Activated T-helper 1 cell treated with anti-CD3 and anti-CD28 coated beads, Interleukin-12 subunit alpha, Interleukin-12 subunit beta, Interleukin-2, Interleukin-4 antibody, amounts not matched to agents 30 ng/mL and 10 ng/mL and 1 ng/mL, durations not matched to agents 14 hours and 24 hours and 36 hours (primary cell): ENCODE data around the gene PLPPR1. TPM values are rescaled to one million over a fixed set of nuclear protein-coding genes. Genes with fewer than 3 reads are reported as not detected.

Source experiments
- DNase-seq: peaks from one replicate; pipeline ENCODE4 v3.0.0; 2021; ENCODE audit warnings: low spot score
- H3K27ac Mint-ChIP-seq: one replicate; pipeline ENCODE4 v1.8.0; 2021; ENCODE audit warnings: mild to moderate bottlenecking, mixed read lengths
- H3K27me3 Mint-ChIP-seq: one replicate; pipeline ENCODE4 v1.8.0; 2022; ENCODE audit warnings: mild to moderate bottlenecking, moderate library complexity, mixed read lengths; ENCODE audit not compliant: insufficient read depth
- H3K36me3 Mint-ChIP-seq: one replicate; pipeline ENCODE4 v1.8.0; 2021; ENCODE audit warnings: low read depth, mixed read lengths
- H3K4me1 Mint-ChIP-seq: one replicate; pipeline ENCODE4 v1.8.0; 2021; ENCODE audit warnings: low read depth, mixed read lengths
- H3K4me3 Mint-ChIP-seq: one replicate; pipeline ENCODE4 v1.8.0; 2021; ENCODE audit warnings: mild to moderate bottlenecking, moderate library complexity, mixed read lengths
- H3K9me3 Mint-ChIP-seq: one replicate; pipeline ENCODE4 v1.8.0; 2021; ENCODE audit warnings: mixed read lengths
- intact Hi-C: fragments of 100-400 bp; cut with micrococcal nuclease; formaldehyde crosslinking; loops from one replicate; pipeline ENCODE4 v1.15.1; 2024
- total RNA-seq: library from RNA; stranded (reverse); gene quantifications from 2 replicates; pipeline ENCODE4 v1.2.3, GENCODE V29; 2022

PLPPR1 gene
- total RNA-seq, 1 donor from 2014 or later, result not detected

- H3K4me3 Mint-ChIP-seq, result no peak overlapping the region
- DNase-seq, result no peak
- H3K4me1 Mint-ChIP-seq, result no peaks in the 10 kb centered on the region
- intact Hi-C loops, result no loop called here
- no peak overlapping the region for H3K27ac Mint-ChIP-seq
- H3K27me3 Mint-ChIP-seq, result peaks cover 2% of the 10 kb centered on the region
- H3K9me3 Mint-ChIP-seq, result no peaks in the 10 kb centered on the region
- no peaks in the 10 kb centered on the region for H3K36me3 Mint-ChIP-seq
Observed at GRCh38 chr9:101201630-101202029, 173.1 kb downstream of the PLPPR1 start.

GRCh38 chr9:101209670-101210069 lies 181.1 kb downstream of the PLPPR1 start:
- no peak overlapping the region for H3K4me3 Mint-ChIP-seq
- peaks cover 2% of the 10 kb centered on the region for H3K27me3 Mint-ChIP-seq
- H3K36me3 Mint-ChIP-seq, result no peaks in the 10 kb centered on the region
- no peak overlapping the region for H3K27ac Mint-ChIP-seq
- intact Hi-C loops, result no loop called here
- no peaks in the 10 kb centered on the region for H3K9me3 Mint-ChIP-seq
- H3K4me1 Mint-ChIP-seq, result no peaks in the 10 kb centered on the region
- DNase-seq, result no peak

- H3K4me1 Mint-ChIP-seq, result no peaks in the 10 kb centered on the region
- H3K36me3 Mint-ChIP-seq, result no peaks in the 10 kb centered on the region
- no peaks in the 10 kb centered on the region for H3K9me3 Mint-ChIP-seq
- intact Hi-C loops, result no loop called here
- DNase-seq, result no peak
- H3K27ac Mint-ChIP-seq, result no peak overlapping the region
- peaks cover 2% of the 10 kb centered on the region for H3K27me3 Mint-ChIP-seq
- no peak overlapping the region for H3K4me3 Mint-ChIP-seq
Observed at GRCh38 chr9:101212661-101213060, 184.1 kb downstream of the PLPPR1 start.

GRCh38 chr9:101219030-101219429 lies 190.5 kb downstream of the PLPPR1 start:
- Mint-ChIP-seq H3K27me3 (peaks cover 2% of the 10 kb centered on the region), H3K27ac (no peak overlapping the region), H3K9me3 (no peaks in the 10 kb centered on the region), H3K4me3 (no peak overlapping the region), H3K4me1 (no peaks in the 10 kb centered on the region), H3K36me3 (no peaks in the 10 kb centered on the region)
- no peak for DNase-seq
- intact Hi-C loops, result no loop called here

- no peaks in the 10 kb centered on the region for H3K36me3 Mint-ChIP-seq
- H3K27me3 Mint-ChIP-seq, result peaks cover 2% of the 10 kb centered on the region
- DNase-seq, result no peak
- H3K4me1 Mint-ChIP-seq, result no peaks in the 10 kb centered on the region
- no peak overlapping the region for H3K4me3 Mint-ChIP-seq
- H3K27ac Mint-ChIP-seq, result no peak overlapping the region
- no peaks in the 10 kb centered on the region for H3K9me3 Mint-ChIP-seq
- intact Hi-C loops, result no loop called here
Observed at GRCh38 chr9:101220341-101220740, 191.8 kb downstream of the PLPPR1 start.

GRCh38 chr9:101225271-101225670 lies 196.7 kb downstream of the PLPPR1 start:
- Mint-ChIP-seq H3K9me3 (no peaks in the 10 kb centered on the region), H3K27ac (no peak overlapping the region), H3K36me3 (no peaks in the 10 kb centered on the region), H3K27me3 (no peaks in the 10 kb centered on the region), H3K4me3 (no peak overlapping the region), H3K4me1 (no peaks in the 10 kb centered on the region)
- no peak for DNase-seq
- intact Hi-C loops, result no loop called here

GRCh38 chr9:101226161-101226560 lies 197.6 kb downstream of the PLPPR1 start:
- Mint-ChIP-seq H3K9me3 (no peaks in the 10 kb centered on the region), H3K4me1 (no peaks in the 10 kb centered on the region), H3K27me3 (no peaks in the 10 kb centered on the region), H3K27ac (no peak overlapping the region), H3K36me3 (no peaks in the 10 kb centered on the region), H3K4me3 (no peak overlapping the region)
- no peak for DNase-seq
- intact Hi-C loops, result no loop called here

GRCh38 chr9:101226803-101227202 lies 198.3 kb downstream of the PLPPR1 start:
- H3K4me1 Mint-ChIP-seq, result no peaks in the 10 kb centered on the region
- no peak overlapping the region for H3K4me3 Mint-ChIP-seq
- no peak for DNase-seq
- H3K9me3 Mint-ChIP-seq, result no peaks in the 10 kb centered on the region
- H3K36me3 Mint-ChIP-seq, result no peaks in the 10 kb centered on the region
- intact Hi-C loops, result no loop called here
- no peak overlapping the region for H3K27ac Mint-ChIP-seq
- no peaks in the 10 kb centered on the region for H3K27me3 Mint-ChIP-seq

- intact Hi-C loops, result no loop called here
Observed at GRCh38 chr9:101229606-101230005, 201.1 kb downstream of the PLPPR1 start.

GRCh38 chr9:101232405-101232977 lies 204.0 kb downstream of the PLPPR1 start:
- no peak for DNase-seq
- H3K36me3 Mint-ChIP-seq, result no peaks in the 10 kb centered on the region
- intact Hi-C loops, result no loop called here
- no peak overlapping the region for H3K4me3 Mint-ChIP-seq
- no peaks in the 10 kb centered on the region for H3K9me3 Mint-ChIP-seq
- no peak overlapping the region for H3K27ac Mint-ChIP-seq
- H3K27me3 Mint-ChIP-seq, result peaks cover 1% of the 10 kb centered on the region
- no peaks in the 10 kb centered on the region for H3K4me1 Mint-ChIP-seq

More at GRCh38 chr9:101229606-101230005, 201.1 kb downstream of the PLPPR1 start:
- Mint-ChIP-seq H3K4me3 (no peak overlapping the region), H3K36me3 (no peaks in the 10 kb centered on the region), H3K4me1 (no peaks in the 10 kb centered on the region), H3K27me3 (peaks cover 1% of the 10 kb centered on the region), H3K27ac (no peak overlapping the region), H3K9me3 (no peaks in the 10 kb centered on the region)
- no peak for DNase-seq

GRCh38 chr9:101235105-101235866 lies 206.8 kb downstream of the PLPPR1 start:
- Mint-ChIP-seq H3K4me3 (no peak overlapping the region), H3K36me3 (no peaks in the 10 kb centered on the region), H3K27ac (no peak overlapping the region), H3K9me3 (no peaks in the 10 kb centered on the region), H3K27me3 (peaks cover 1% of the 10 kb centered on the region), H3K4me1 (no peaks in the 10 kb centered on the region)
- no peak for DNase-seq
- intact Hi-C loops, result no loop called here

GRCh38 chr9:101242651-101243050 lies 214.1 kb downstream of the PLPPR1 start:
- no peaks in the 10 kb centered on the region for H3K27me3 Mint-ChIP-seq
- intact Hi-C loops, result no loop called here
- H3K9me3 Mint-ChIP-seq, result no peaks in the 10 kb centered on the region
- no peak for DNase-seq
- H3K36me3 Mint-ChIP-seq, result no peaks in the 10 kb centered on the region
- H3K4me3 Mint-ChIP-seq, result no peak overlapping the region
- no peak overlapping the region for H3K27ac Mint-ChIP-seq
- H3K4me1 Mint-ChIP-seq, result no peaks in the 10 kb centered on the region

GRCh38 chr9:101246691-101247090 lies 218.2 kb downstream of the PLPPR1 start:
- Mint-ChIP-seq H3K27ac (no peak overlapping the region), H3K27me3 (no peaks in the 10 kb centered on the region), H3K4me3 (no peak overlapping the region), H3K4me1 (no peaks in the 10 kb centered on the region), H3K9me3 (no peaks in the 10 kb centered on the region), H3K36me3 (no peaks in the 10 kb centered on the region)
- DNase-seq, result no peak
- intact Hi-C loops, result no loop called here
